Bronchial epithelial cell (primary cell): ENCODE data around the gene DOK6. TPM values are rescaled to one million over a fixed set of nuclear protein-coding genes. Genes with fewer than 3 reads are reported as not detected.

Experiments
- DNase-seq: peaks from one replicate; pipeline ENCODE4 v3.0.0-alpha.2; 2010; ENCODE audit warnings: low read depth
- FAIRE-seq: peaks from 2 replicates; lab custom pipeline; 2011; peaks lifted over from hg19 to GRCh38; lab: Jason Lieb, UNC
- H3K27me3 ChIP-seq: 2 replicates; pipeline ENCODE4 v1.5.1; 2011; ENCODE audit warnings: low read length; ENCODE audit not compliant: control insufficient read depth, insufficient read depth
- H3K36me3 ChIP-seq: 2 replicates; pipeline ENCODE4 v1.5.1; 2011; ENCODE audit warnings: low read length; ENCODE audit not compliant: control insufficient read depth, insufficient read depth
- H3K4me3 ChIP-seq: 2 replicates; pipeline ENCODE4 v1.5.1; 2011; ENCODE audit warnings: mild to moderate bottlenecking, low read depth, low read length, control low read depth
- CTCF ChIP-seq: IDR thresholded peaks from 2 replicates; pipeline ENCODE4 v1.5.1; 2011; ENCODE audit warnings: mild to moderate bottlenecking, moderate library complexity, low read length, control low read depth, inconsistent platforms; ENCODE audit not compliant: insufficient read depth, severe bottlenecking
- total RNA-seq: library from RNA; depleted of rRNA; stranded (reverse); fragments of >200 nt; gene quantifications from 2 replicates; pipeline ENCODE4 v1.2.1, GENCODE V29; 2014

Gene DOK6
- total RNA-seq, 1 donor from 2014 or later, result not detected

- FAIRE-seq, result no peak
- DNase-seq, result peak; percentile 5
- Histone ChIP-seq H3K27me3 (no peaks in the 10 kb centered on the region), H3K36me3 (no peaks in the 10 kb centered on the region), H3K4me3 (no peak overlapping the region)
- no peak for TF ChIP-seq CTCF
Observed at GRCh38 chr18:69567813-69568488, 167.3 kb downstream of the DOK6 start.

- FAIRE-seq (no peak), DNase-seq (no peak)
- Histone ChIP-seq H3K27me3 (no peaks in the 10 kb centered on the region), H3K36me3 (no peaks in the 10 kb centered on the region), H3K4me3 (no peak overlapping the region)
- TF ChIP-seq CTCF, result no peak
Observed at GRCh38 chr18:69569133-69569532, 168.4 kb downstream of the DOK6 start.

DNA sequence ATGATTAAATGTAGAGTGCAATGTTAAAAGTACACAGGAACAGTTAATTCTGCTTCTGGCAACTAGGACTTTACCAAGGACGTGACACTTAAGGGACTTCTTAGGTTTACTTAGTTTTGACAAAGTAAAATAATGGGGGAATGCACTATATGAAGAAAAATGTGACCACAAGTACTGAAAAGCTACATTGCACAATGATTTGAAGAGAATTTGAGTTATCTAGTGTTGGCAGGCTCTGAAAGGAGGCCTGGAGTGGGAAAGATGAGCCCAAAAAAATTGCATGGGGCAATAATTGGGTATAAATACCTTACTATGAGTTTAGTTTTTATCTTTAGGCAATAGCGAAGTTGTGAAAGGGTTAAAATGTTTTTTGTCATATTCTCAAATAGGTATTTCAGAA lies 173.7 kb downstream of the DOK6 start:
- no peak for TF ChIP-seq CTCF
- no peak for DNase-seq
- Histone ChIP-seq H3K4me3 (no peak overlapping the region), H3K27me3 (no peaks in the 10 kb centered on the region), H3K36me3 (no peaks in the 10 kb centered on the region)
- FAIRE-seq, result no peak

DNA sequence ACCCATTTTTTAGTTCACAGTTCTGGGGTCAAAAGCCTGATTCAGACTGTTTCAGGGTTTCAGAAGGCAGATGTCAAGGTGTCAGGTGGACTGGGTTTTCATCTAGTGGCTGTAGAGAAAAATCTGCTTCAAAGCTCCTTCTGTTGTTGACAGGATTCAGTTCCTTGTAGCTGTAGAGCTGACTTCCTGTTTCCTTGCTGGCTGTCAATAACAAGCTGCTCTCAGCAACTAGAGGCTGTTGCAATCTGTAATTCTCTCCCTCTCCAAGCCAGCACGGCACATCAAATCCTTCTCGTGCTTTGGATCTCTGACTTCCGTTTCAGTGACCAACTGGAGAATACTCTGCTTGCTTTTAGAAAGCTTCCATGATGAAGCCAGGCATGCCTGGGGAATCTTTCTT lies 179.4 kb downstream of the DOK6 start:
- FAIRE-seq (peak; percentile 47), DNase-seq (no peak)
- TF ChIP-seq CTCF, result no peak
- Histone ChIP-seq H3K36me3 (no peaks in the 10 kb centered on the region), H3K4me3 (no peak overlapping the region), H3K27me3 (no peaks in the 10 kb centered on the region)

- Histone ChIP-seq H3K4me3 (no peak overlapping the region), H3K36me3 (no peaks in the 10 kb centered on the region), H3K27me3 (no peaks in the 10 kb centered on the region)
- no peak for DNase-seq
- no peak for TF ChIP-seq CTCF
- FAIRE-seq, result no peak
Observed at GRCh38 chr18:69584429-69584828, 183.7 kb downstream of the DOK6 start.

- no peak overlapping the region for H3K4me3 ChIP-seq
- TF ChIP-seq CTCF, result no peak
- H3K36me3 ChIP-seq, result no peaks in the 10 kb centered on the region
- FAIRE-seq (no peak), DNase-seq (no peak)
- no peaks in the 10 kb centered on the region for H3K27me3 ChIP-seq
Observed at GRCh38 chr18:69585696-69586095, 185.0 kb downstream of the DOK6 start.
